A549 (cell line): ENCODE measurements around the gene GTPBP1. TPM values are rescaled to one million over a fixed set of nuclear protein-coding genes. Genes with fewer than 3 reads are reported as not detected.

Experiments
- ATAC-seq, 2 experiments: fragments of 200-7000 bp in 1 of 2; fragments of >200 bp in 1 of 2; cut with Nextera tagmentation in 1 of 2; cut with Tn5 transposase in 1 of 2; 3 replicates each; pipeline versions ENCODE4 v1.8.0 to v1.9.1; 2018 to 2020; ENCODE audit warnings: mild to moderate bottlenecking in 1 of 2, moderate library complexity in 1 of 2
- CTCF ChIA-PET: fragments of 300-600 bp; sonication (Branson Sonifier 250); formaldehyde crosslinking; extraction: SDS; loops from one replicate; lab custom pipeline; 2021; ENCODE audit warnings: antibody characterized with exemption, inconsistent platforms; lab: Yijun Ruan, JAX
- POLR2A ChIA-PET: fragments of 350-600 bp; formaldehyde crosslinking; extraction: SDS; loops from one replicate; lab custom pipeline; 2021; ENCODE audit warnings: antibody characterized with exemption, inconsistent platforms; lab: Yijun Ruan, JAX
- DNase-seq, 2 experiments: peaks; one replicate each; pipeline versions ENCODE4 v3.0.0 to v3.0.0-alpha.2; 2011 to 2016; ENCODE audit warnings: low read depth in 1 of 2, low spot score in 1 of 2
- FAIRE-seq: peaks from 2 replicates; lab custom pipeline; 2011; peaks lifted over from hg19 to GRCh38; lab: Jason Lieb, UNC
- H3K27ac ChIP-seq, 2 experiments: fragments of >200 bp; sonication (Bioruptor Twin); formaldehyde crosslinking; 3 replicates each; pipeline ENCODE4 v1.5.1; 2016 to 2017
- H3K4me1 ChIP-seq: fragments of >200 bp; sonication (Bioruptor Twin); formaldehyde crosslinking; 3 replicates; pipeline ENCODE4 v1.6.1; 2016
- H3K4me2 ChIP-seq: fragments of >200 bp; sonication (Bioruptor Twin); formaldehyde crosslinking; 3 replicates; pipeline ENCODE4 v1.6.1; 2016
- H3K4me3 ChIP-seq: fragments of >200 bp; sonication (Bioruptor Twin); formaldehyde crosslinking; 3 replicates; pipeline ENCODE4 v1.5.1; 2016
- H3K9me3 ChIP-seq: fragments of >200 bp; sonication (Bioruptor Twin); formaldehyde crosslinking; 3 replicates; pipeline ENCODE4 v1.6.1; 2016
- CBX2 ChIP-seq: fragments of 200-600 bp; sonication (generic); IDR thresholded peaks from 2 replicates; pipeline ENCODE4 v1.6.1; 2016; ENCODE audit warnings: low read depth, mild to moderate bottlenecking, borderline replicate concordance
- CBX8 ChIP-seq: fragments of 200-600 bp; sonication (generic); IDR thresholded peaks from 2 replicates; pipeline ENCODE4 v1.6.1; 2016
- CHD4 ChIP-seq: fragments of 200-600 bp; sonication (generic); IDR thresholded peaks from 2 replicates; pipeline ENCODE4 v1.6.1; 2016; ENCODE audit warnings: antibody characterized with exemption, mild to moderate bottlenecking, borderline replicate concordance
- EP300 ChIP-seq, 2 experiments: fragments of >200 bp; sonication (Bioruptor Twin); formaldehyde crosslinking; IDR thresholded peaks; 2 replicates in 1 of 2; 3 replicates in 1 of 2; pipeline ENCODE4 v1.6.1; 2016 to 2017
- FOSB ChIP-seq: fragments of 250-450 bp; sonication (Bioruptor Pico); IDR thresholded peaks from 2 replicates; pipeline ENCODE4 v1.5.0; 2020; ENCODE audit warnings: mild to moderate bottlenecking, moderate library complexity
- HOXA7 ChIP-seq: fragments of 250-450 bp; sonication (Bioruptor Pico); IDR thresholded peaks from 2 replicates; pipeline ENCODE4 v1.5.0; 2020; ENCODE audit warnings: mild to moderate bottlenecking, moderate library complexity
- HOXB5 ChIP-seq: fragments of 250-450 bp; sonication (Bioruptor Pico); IDR thresholded peaks from 2 replicates; pipeline ENCODE4 v1.5.0; 2020; ENCODE audit warnings: mild to moderate bottlenecking, moderate library complexity
- MAFK ChIP-seq: fragments of 450-650 bp; IDR thresholded peaks from 2 replicates; pipeline ENCODE4 v1.6.1; 2014; ENCODE audit not compliant: partially characterized antibody
- MYC ChIP-seq: IDR thresholded peaks from 2 replicates; pipeline ENCODE4 v1.6.1; 2012; ENCODE audit warnings: mild to moderate bottlenecking, inconsistent platforms, low read length, improper control_type of control experiment, borderline replicate concordance
- NPAS2 ChIP-seq: fragments of 250-450 bp; sonication (Bioruptor Pico); IDR thresholded peaks from 2 replicates; pipeline ENCODE4 v1.8.0; 2022; ENCODE audit warnings: mild to moderate bottlenecking, moderate library complexity, borderline replicate concordance
- NR3C1 ChIP-seq: fragments of >200 bp; sonication (Bioruptor Twin); formaldehyde crosslinking; IDR thresholded peaks from 3 replicates; pipeline ENCODE4 v1.6.1; 2017
- RAD21 ChIP-seq, 2 experiments: fragments of >200 bp in 1 of 2; sonication (Bioruptor Twin) in 1 of 2; formaldehyde crosslinking in 1 of 2; IDR thresholded peaks in 1 of 2; conservative IDR thresholded peaks in 1 of 2; 2 replicates in 1 of 2; 3 replicates in 1 of 2; pipeline ENCODE4 v1.6.1; 2012 to 2018; ENCODE audit warnings: inconsistent platforms in 1 of 2
- SREBF2 ChIP-seq: fragments of 450-650 bp; IDR thresholded peaks from 2 replicates; pipeline ENCODE4 v1.6.1; 2014; ENCODE audit warnings: mild to moderate bottlenecking, moderate library complexity
- TP53 ChIP-seq: fragments of 250-450 bp; sonication (Bioruptor Pico); IDR thresholded peaks from 2 replicates; pipeline ENCODE4 v1.5.0; 2021; ENCODE audit warnings: mild to moderate bottlenecking, moderate library complexity
- ZNF302 ChIP-seq: fragments of 250-450 bp; sonication (Bioruptor Pico); IDR thresholded peaks from 2 replicates; pipeline ENCODE4 v1.9.0; 2021; ENCODE audit warnings: inconsistent platforms, mild to moderate bottlenecking, moderate library complexity
- WGBS: methylation state at CpG from one replicate; pipeline ENCODE4 v1.1.6; 2017; ENCODE audit errors: missing lambda C conversion rate; 5-methylcytosine and 5-hydroxymethylcytosine counted together
- polyA plus RNA-seq, 4 experiments: library from polyadenylated mRNA; depleted of rRNA in 3 of 4; stranded (reverse); fragments of >200 nt; fragmentation: RNase III in 1 of 4; extraction: RNeasy Plus Mini Kit Qiagen cat#74134 plus additional on column Dnase treatment in 1 of 4; gene quantifications; 2 replicates in 3 of 4; 3 replicates in 1 of 4; pipeline ENCODE4 v1.2.3, GENCODE V29; 2011 to 2017
- TF ChIP-seq, protein P1 (sequence below): fragments of >200 bp; sonication (Bioruptor Twin); formaldehyde crosslinking; IDR thresholded peaks from 3 replicates; pipeline ENCODE4 v1.6.1; 2016
- TF ChIP-seq, protein P2 (sequence below): fragments of 250-450 bp; sonication (Bioruptor Pico); IDR thresholded peaks from 2 replicates; pipeline ENCODE4 v1.5.0; 2021; ENCODE audit warnings: mild to moderate bottlenecking, moderate library complexity, borderline replicate concordance
- TF ChIP-seq, protein P3 (sequence below): fragments of 150-350 bp; IDR thresholded peaks from 2 replicates; pipeline ENCODE4 v1.6.1; 2014; ENCODE audit warnings: low read depth, mild to moderate bottlenecking, low read length
- TF ChIP-seq, protein P4 (sequence below): fragments of 250-450 bp; sonication (Bioruptor Pico); IDR thresholded peaks from 2 replicates; pipeline ENCODE4 v1.5.0; 2020; ENCODE audit warnings: low read depth, mild to moderate bottlenecking, moderate library complexity
- TF ChIP-seq, protein P5 (sequence below): IDR thresholded peaks from 2 replicates; pipeline ENCODE4 v1.6.1; 2012

The GTPBP1 gene
- polyA plus RNA-seq, 2 of the 4 experiments (the other 2 are of a cell fraction): 9.0 to 15.1 TPM

DNA sequence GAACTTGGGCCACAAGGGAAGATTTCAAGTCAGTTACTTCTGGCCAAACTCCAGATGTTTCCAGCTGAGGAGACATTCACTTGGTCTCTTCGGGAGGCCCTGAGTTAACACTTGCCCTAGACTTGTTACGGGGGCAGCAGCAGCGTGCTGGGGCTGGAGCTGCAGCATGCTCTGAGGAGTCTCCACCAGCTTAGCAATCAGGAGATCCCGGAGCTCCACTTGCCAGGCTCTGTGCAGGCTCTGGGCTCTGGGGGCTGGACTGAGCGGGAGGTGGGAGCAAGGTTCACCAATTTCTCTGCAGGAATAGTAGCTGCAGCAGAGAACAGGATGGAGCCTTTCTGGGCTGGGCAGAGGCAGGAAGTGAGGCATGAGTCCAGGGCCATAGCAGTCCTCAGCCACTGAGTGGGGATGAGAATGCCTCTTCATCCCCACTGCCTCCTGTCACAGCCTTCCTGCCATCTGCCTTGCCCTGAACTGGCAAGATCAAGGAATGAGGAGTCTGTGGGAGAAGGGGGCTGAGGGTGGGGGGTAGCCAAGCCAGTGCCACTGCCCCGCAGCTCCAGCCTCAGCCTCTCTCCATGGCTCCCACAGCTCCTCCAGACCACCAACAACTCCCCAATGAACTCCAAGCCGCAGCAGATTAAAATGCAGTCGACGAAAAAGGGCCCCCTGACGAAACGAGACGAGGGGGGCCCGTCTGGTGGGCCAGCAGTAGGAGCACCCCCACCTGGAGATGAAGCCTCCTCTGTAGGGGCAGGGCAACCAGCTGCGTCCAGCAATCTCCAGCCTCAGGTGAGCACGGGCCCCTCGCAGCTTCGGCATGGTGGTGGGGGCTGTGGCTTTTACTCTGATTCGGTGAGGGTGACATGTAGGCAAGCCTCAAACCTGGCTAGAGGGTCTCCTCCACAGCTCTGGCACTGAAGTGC is 23.4 kb downstream of the GTPBP1 start (continued):
- TF ChIP-seq, protein P1, sequence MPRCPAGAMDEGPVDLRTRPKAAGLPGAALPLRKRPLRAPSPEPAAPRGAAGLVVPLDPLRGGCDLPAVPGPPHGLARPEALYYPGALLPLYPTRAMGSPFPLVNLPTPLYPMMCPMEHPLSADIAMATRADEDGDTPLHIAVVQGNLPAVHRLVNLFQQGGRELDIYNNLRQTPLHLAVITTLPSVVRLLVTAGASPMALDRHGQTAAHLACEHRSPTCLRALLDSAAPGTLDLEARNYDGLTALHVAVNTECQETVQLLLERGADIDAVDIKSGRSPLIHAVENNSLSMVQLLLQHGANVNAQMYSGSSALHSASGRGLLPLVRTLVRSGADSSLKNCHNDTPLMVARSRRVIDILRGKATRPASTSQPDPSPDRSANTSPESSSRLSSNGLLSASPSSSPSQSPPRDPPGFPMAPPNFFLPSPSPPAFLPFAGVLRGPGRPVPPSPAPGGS: no peak
- TF ChIP-seq NR3C1 (no peak), TP53 (no peak)
- TF ChIP-seq, protein P2, sequence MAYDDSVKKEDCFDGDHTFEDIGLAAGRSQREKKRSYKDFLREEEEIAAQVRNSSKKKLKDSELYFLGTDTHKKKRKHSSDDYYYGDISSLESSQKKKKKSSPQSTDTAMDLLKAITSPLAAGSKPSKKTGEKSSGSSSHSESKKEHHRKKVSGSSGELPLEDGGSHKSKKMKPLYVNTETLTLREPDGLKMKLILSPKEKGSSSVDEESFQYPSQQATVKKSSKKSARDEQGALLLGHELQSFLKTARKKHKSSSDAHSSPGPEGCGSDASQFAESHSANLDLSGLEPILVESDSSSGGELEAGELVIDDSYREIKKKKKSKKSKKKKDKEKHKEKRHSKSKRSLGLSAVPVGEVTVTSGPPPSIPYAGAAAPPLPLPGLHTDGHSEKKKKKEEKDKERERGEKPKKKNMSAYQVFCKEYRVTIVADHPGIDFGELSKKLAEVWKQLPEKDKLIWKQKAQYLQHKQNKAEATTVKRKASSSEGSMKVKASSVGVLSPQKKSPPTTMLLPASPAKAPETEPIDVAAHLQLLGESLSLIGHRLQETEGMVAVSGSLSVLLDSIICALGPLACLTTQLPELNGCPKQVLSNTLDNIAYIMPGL (CRISPR knock-in tag): no peak

DNA sequence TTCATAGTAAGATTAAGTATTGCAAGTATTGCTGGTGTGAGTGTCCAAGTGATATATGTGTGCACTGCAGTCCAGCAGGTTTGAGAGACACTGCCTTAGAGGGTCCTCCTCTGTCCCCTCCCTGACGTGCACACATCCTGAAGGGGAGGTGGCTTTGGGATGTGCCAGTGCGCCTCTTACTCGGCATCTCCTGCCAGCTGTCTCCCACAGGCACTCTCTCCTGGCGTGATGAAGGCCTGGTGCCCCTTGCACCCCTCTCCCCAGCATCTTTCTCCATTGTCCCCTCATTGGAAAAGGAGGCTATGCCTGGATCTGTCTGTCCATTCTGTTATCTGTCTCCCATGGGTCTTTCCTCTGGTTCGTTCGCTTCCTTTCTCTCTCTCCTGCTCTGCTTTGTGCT is 24.2 kb downstream of the GTPBP1 start:
- FAIRE-seq (no peak), ATAC-seq (no peak), DNase-seq (no peak)
- H3K4me1 ChIP-seq: no peaks in the 10 kb centered on the region
- H3K4me3 ChIP-seq: no peak overlapping the region
- POLR2A ChIA-PET: no interaction called here
- no peak overlapping the region for H3K4me2 ChIP-seq
- no peaks in the 10 kb centered on the region for H3K9me3 ChIP-seq
- CTCF ChIA-PET: interaction anchor here (1.0 to 1.1 kb wide), 3 partner anchors 9 to 20 kb away, joined by 3 to 4 read pairs (median 3); no protein-coding TSS in a partner anchor
- 87% methylated on average over 5 of the region's 6 CpGs for WGBS
- no peak overlapping the region for H3K27ac ChIP-seq
- TF ChIP-seq, protein P3, sequence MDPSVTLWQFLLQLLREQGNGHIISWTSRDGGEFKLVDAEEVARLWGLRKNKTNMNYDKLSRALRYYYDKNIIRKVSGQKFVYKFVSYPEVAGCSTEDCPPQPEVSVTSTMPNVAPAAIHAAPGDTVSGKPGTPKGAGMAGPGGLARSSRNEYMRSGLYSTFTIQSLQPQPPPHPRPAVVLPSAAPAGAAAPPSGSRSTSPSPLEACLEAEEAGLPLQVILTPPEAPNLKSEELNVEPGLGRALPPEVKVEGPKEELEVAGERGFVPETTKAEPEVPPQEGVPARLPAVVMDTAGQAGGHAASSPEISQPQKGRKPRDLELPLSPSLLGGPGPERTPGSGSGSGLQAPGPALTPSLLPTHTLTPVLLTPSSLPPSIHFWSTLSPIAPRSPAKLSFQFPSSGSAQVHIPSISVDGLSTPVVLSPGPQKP: no peak
- no peak for TF ChIP-seq HOXA7 (CRISPR knock-in tag)
- no peak for TF ChIP-seq CHD4
- TF ChIP-seq CBX2: no peak
- no peak for TF ChIP-seq CBX8
- no peak for TF ChIP-seq RAD21 (conservative IDR thresholded peaks at IDR 0.05 in 1 of 2, IDR thresholded peaks at IDR 0.05 in 1 of 2)
- TF ChIP-seq, protein P4, sequence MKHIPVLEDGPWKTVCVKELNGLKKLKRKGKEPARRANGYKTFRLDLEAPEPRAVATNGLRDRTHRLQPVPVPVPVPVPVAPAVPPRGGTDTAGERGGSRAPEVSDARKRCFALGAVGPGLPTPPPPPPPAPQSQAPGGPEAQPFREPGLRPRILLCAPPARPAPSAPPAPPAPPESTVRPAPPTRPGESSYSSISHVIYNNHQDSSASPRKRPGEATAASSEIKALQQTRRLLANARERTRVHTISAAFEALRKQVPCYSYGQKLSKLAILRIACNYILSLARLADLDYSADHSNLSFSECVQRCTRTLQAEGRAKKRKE (CRISPR knock-in tag): no peak
- TF ChIP-seq SREBF2: no peak
- TF ChIP-seq MYC: no peak
- no peak for TF ChIP-seq NPAS2 (CRISPR knock-in tag)
- TF ChIP-seq, protein P5, sequence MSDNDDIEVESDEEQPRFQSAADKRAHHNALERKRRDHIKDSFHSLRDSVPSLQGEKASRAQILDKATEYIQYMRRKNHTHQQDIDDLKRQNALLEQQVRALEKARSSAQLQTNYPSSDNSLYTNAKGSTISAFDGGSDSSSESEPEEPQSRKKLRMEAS: no peak
- no peak for TF ChIP-seq HOXB5 (CRISPR knock-in tag)
- no peak for TF ChIP-seq MAFK

DNA sequence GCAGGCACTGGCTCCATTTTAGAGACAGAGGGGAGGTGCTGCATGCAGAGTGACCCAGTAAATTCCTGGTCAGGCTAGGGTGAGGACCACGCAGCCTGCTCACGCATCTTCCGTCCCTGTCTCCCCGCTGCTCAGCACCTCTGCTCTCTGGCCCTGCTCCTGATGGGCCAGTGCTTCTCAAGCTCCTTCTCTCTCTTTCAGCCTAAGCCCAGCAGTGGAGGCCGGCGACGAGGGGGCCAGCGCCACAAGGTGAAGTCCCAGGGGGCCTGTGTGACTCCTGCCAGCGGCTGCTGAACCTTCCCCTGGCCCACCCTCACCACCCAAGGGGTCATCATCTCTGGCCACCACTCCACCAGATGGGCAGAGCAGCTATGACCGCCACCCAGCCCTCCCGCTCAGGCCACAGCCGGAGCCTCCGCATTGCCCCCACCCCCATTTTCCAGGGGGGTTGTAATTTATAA is 24.7 kb downstream of the GTPBP1 start:
- H3K9me3 ChIP-seq: no peaks in the 10 kb centered on the region
- no peak for FAIRE-seq
- POLR2A ChIA-PET: no interaction called here
- TF ChIP-seq ZNF302 (no peak), FOSB (CRISPR knock-in tag) (no peak), EP300 (IDR thresholded peaks at IDR 0.05) (no peak), HOXA7 (CRISPR knock-in tag) (no peak)
- no peak for ATAC-seq
- H3K27ac ChIP-seq: no peak overlapping the region
- no peaks in the 10 kb centered on the region for H3K4me1 ChIP-seq
- H3K4me2 ChIP-seq: no peak overlapping the region
- no peak overlapping the region for H3K4me3 ChIP-seq
- WGBS: 93% methylated on average over 12 of the region's 13 CpGs
- CTCF ChIA-PET: interaction anchor here (1.0 to 1.1 kb wide), 3 partner anchors 8 to 20 kb away, joined by 3 to 4 read pairs (median 3); no protein-coding TSS in a partner anchor
- no peak for DNase-seq
